Progenitor cell of endocrine pancreas (in vitro differentiated cells): ENCODE measurements around the gene TYW5. TPM values are rescaled to one million over a fixed set of nuclear protein-coding genes. Genes with fewer than 3 reads are reported as not detected.

ENCODE experiments used
- DNase-seq: peaks from one replicate; pipeline ENCODE4 v3.0.0; 2021; ENCODE audit warnings: low spot score; ENCODE audit not compliant: unreplicated experiment
- H3K27ac Mint-ChIP-seq: 2 replicates; pipeline ENCODE4 v1.8.0; 2021; ENCODE audit warnings: mild to moderate bottlenecking, moderate library complexity, mixed read lengths
- H3K27me3 Mint-ChIP-seq: 2 replicates; pipeline ENCODE4 v1.8.0; 2021; ENCODE audit warnings: mixed read lengths
- H3K36me3 Mint-ChIP-seq: 2 replicates; pipeline ENCODE4 v1.8.0; 2022; ENCODE audit warnings: mixed read lengths; ENCODE audit not compliant: insufficient read depth
- H3K4me1 Mint-ChIP-seq: 2 replicates; pipeline ENCODE4 v1.8.0; 2021; ENCODE audit warnings: low read depth, mixed read lengths
- H3K4me3 Mint-ChIP-seq: 2 replicates; pipeline ENCODE4 v1.8.0; 2021; ENCODE audit warnings: low read depth, mild to moderate bottlenecking, moderate library complexity, mixed read lengths
- H3K9me3 Mint-ChIP-seq: 2 replicates; pipeline ENCODE4 v1.8.0; 2021; ENCODE audit warnings: low read depth, mixed read lengths
- total RNA-seq: library from RNA; stranded (reverse); gene quantifications from 2 replicates; pipeline ENCODE4 v1.2.1, GENCODE V29; 2021
- TF ChIP-seq, protein P1 (sequence below): fragments of 200-600 bp; sonication (generic); IDR thresholded peaks from one replicate; pipeline ENCODE4 v1.5.0; 2021; ENCODE audit warnings: antibody characterized with exemption, mild to moderate bottlenecking; ENCODE audit not compliant: unreplicated experiment

TYW5 gene
- total RNA-seq, 1 donor from 2014 or later, result 16.6 TPM

DNA sequence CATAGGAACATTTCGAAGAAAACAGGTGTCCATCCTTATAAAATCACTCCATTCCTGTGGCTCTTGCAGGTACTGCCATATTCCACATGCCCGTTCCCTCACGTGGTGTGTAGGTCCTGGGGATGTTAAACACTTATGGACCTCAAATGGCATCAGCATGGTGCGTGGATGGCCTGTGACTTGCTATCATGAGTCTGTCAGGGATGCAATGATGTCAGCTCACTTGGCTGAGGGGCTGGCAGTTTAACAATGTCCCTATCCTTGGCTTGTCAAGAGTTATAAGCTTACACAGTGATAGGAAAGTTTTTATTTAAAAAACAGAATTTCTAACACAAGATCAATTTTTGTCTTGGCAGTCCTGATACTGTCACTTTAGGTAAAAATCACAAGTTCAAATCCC lies 28.9 kb upstream of the TYW5 start:
- Mint-ChIP-seq H3K4me3 (no peak overlapping the region), H3K27me3 (no peaks in the 10 kb centered on the region), H3K9me3 (no peaks in the 10 kb centered on the region), H3K36me3 (no peaks in the 10 kb centered on the region), H3K27ac (no peak overlapping the region), H3K4me1 (peaks cover 8% of the 10 kb centered on the region)
- TF ChIP-seq, protein P1, sequence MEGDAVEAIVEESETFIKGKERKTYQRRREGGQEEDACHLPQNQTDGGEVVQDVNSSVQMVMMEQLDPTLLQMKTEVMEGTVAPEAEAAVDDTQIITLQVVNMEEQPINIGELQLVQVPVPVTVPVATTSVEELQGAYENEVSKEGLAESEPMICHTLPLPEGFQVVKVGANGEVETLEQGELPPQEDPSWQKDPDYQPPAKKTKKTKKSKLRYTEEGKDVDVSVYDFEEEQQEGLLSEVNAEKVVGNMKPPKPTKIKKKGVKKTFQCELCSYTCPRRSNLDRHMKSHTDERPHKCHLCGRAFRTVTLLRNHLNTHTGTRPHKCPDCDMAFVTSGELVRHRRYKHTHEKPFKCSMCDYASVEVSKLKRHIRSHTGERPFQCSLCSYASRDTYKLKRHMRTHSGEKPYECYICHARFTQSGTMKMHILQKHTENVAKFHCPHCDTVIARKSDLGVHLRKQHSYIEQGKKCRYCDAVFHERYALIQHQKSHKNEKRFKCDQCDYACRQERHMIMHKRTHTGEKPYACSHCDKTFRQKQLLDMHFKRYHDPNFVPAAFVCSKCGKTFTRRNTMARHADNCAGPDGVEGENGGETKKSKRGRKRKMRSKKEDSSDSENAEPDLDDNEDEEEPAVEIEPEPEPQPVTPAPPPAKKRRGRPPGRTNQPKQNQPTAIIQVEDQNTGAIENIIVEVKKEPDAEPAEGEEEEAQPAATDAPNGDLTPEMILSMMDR, result no peak
- no peak for DNase-seq

GRCh38 chr2:199983534-199983933 lies 28.2 kb upstream of the TYW5 start:
- H3K27ac Mint-ChIP-seq, result no peak overlapping the region
- TF ChIP-seq, protein P1, result no peak
- no peak overlapping the region for H3K4me3 Mint-ChIP-seq
- no peaks in the 10 kb centered on the region for H3K36me3 Mint-ChIP-seq
- H3K4me1 Mint-ChIP-seq, result peaks cover 8% of the 10 kb centered on the region
- no peaks in the 10 kb centered on the region for H3K27me3 Mint-ChIP-seq
- no peaks in the 10 kb centered on the region for H3K9me3 Mint-ChIP-seq
- no peak for DNase-seq

- no peak for DNase-seq
- Mint-ChIP-seq H3K4me3 (no peak overlapping the region), H3K27me3 (no peaks in the 10 kb centered on the region), H3K27ac (no peak overlapping the region), H3K9me3 (no peaks in the 10 kb centered on the region), H3K36me3 (no peaks in the 10 kb centered on the region), H3K4me1 (peaks cover 16% of the 10 kb centered on the region)
- TF ChIP-seq, protein P1, result no peak
Observed at GRCh38 chr2:199982126-199982843, 27.0 kb upstream of the TYW5 start.

- H3K36me3 Mint-ChIP-seq, result no peaks in the 10 kb centered on the region
- H3K27ac Mint-ChIP-seq, result no peak overlapping the region
- H3K4me1 Mint-ChIP-seq, result peaks cover 16% of the 10 kb centered on the region
- H3K9me3 Mint-ChIP-seq, result no peaks in the 10 kb centered on the region
- no peaks in the 10 kb centered on the region for H3K27me3 Mint-ChIP-seq
- peak; percentile 76 for DNase-seq
- H3K4me3 Mint-ChIP-seq, result peak overlapping the region; percentile 65
- TF ChIP-seq, protein P1, result peak; percentile 98
Observed at GRCh38 chr2:199979832-199980628, 24.7 kb upstream of the TYW5 start.

- Mint-ChIP-seq H3K36me3 (no peaks in the 10 kb centered on the region), H3K27ac (no peak overlapping the region), H3K4me1 (peaks cover 16% of the 10 kb centered on the region), H3K4me3 (no peak overlapping the region), H3K27me3 (no peaks in the 10 kb centered on the region), H3K9me3 (no peaks in the 10 kb centered on the region)
- TF ChIP-seq, protein P1, result no peak
- DNase-seq, result no peak
Observed at GRCh38 chr2:199979398-199979797, 24.1 kb upstream of the TYW5 start.
